GM19397 (cell line): ENCODE measurements around the gene MZF1.

Source experiments
- ATAC-seq: cut with Tn5 transposase; IDR thresholded peaks from one replicate; pipeline ENCODE4 v1.9.1; 2021; ENCODE audit warnings: mild to moderate bottlenecking, moderate library complexity; ENCODE audit not compliant: unreplicated experiment

MZF1 gene

DNA sequence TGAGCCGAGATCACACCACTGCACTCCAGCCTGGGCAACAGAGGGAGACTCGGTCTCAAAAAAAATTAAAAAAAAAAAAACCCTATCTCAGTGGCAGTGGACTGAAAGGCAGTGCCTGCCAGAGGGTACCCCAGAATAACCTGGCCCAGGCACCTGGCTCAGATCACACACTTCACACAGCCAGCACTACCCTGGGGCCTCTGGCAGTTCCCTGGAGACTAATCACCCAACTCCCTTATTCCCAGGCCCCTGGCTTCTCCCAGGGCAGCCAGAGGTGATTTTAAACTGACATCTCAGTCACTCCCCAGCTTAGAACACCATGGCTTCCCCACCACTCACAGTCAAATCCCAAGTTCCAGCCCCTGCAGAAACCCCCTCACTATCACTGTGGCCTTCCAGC lies 57.9 kb downstream of the MZF1 start:
- ATAC-seq = no peak

DNA sequence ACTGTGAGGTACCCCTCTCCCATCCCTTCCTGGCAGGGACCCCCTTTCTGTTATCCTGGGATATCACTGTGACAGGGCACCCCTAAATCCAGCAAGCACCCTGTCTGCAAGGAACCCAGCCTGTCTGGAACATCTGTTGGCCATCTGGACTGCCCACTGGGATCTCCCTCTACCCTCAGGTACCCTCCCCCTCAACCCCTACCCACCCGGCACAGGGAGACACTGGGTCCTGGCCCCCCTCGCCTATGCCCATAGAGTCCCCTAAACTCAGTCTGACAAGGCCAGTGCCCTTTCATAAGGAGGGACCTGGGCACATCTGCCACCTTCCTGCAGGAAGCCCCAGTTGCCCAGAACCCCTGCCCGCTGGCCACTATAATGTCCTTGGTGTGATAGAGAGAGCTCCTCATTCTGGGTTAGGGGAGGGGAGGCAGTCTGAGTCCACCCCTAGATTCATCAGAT lies 58.5 kb downstream of the MZF1 start:
- ATAC-seq = no peak

DNA sequence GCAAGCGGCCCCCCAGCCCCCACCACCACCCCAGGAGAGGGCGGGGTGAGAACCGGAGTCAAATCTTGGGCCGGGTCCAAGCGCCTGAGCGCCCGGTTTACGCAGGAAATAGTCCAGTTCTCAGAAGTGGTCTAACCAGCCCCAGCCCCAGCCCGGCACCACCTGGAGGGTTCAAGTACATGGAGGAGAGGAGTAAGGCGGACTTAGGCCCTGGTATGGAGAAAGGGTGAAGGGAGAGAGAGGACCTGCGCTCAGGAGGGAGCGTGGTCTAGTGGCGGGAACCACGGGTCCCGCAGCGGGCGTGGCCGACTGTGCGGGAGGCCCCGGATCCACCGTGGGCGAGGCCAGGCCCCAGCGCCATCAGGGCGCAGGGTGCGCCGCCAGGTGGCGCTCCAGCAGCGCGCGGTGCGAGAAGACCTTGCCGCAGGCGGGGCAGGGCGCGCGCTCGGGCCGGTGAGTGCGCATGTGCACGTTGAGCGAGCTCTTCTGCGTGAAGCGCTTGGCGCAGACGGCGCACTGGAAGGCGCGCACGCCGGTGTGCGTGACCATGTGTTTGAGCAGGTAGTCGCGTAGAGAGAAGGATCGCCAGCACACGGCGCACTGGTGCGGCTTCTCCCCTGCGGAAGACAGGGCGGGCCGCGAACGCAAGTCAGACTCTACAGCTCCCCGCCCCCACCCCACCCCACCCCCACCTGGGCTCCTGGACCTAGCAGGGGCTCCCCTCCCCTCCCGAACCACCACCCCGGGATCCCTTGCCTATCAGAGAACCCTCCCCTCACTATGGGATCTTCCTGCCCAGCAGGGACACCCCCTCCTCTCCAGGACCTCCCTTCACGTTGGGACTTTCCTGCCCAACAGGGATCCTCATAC lies 59.2 kb downstream of the MZF1 start:
- peak; percentile 83 for ATAC-seq

DNA sequence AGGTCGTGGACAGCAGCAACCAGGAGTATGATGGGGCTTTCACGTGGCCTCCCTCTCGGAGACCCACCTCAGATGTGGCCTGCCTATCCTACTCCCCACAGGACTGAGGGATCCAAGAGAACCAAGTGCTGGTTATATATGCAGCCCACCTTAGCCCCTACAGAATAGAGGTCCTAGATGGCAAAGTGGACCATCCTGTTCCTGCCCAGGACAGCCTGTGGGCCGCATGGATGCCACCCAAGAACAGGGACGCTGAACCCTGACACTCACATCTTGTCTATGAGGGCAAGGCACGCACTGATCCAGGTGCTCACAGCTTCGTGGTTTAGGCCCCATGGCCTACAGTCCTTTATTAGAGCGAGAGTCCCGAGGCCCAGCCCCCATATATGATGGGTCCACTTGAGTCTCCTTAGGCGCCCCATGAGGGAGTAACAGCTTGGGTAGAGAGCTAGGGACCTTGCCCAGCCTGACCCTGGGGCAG lies 59.9 kb downstream of the MZF1 start:
- ATAC-seq = peak; percentile 2
